ENCODE measurements around the gene KCNQ1OT1. TPM values are rescaled to one million over a fixed set of nuclear protein-coding genes. Genes with fewer than 3 reads are reported as not detected.

Gene KCNQ1OT1
- total and polyA plus RNA-seq, 2 of the 4 experiments (the other 2 are of a cell fraction) = 0.14 to 2.0 TPM

DNA sequence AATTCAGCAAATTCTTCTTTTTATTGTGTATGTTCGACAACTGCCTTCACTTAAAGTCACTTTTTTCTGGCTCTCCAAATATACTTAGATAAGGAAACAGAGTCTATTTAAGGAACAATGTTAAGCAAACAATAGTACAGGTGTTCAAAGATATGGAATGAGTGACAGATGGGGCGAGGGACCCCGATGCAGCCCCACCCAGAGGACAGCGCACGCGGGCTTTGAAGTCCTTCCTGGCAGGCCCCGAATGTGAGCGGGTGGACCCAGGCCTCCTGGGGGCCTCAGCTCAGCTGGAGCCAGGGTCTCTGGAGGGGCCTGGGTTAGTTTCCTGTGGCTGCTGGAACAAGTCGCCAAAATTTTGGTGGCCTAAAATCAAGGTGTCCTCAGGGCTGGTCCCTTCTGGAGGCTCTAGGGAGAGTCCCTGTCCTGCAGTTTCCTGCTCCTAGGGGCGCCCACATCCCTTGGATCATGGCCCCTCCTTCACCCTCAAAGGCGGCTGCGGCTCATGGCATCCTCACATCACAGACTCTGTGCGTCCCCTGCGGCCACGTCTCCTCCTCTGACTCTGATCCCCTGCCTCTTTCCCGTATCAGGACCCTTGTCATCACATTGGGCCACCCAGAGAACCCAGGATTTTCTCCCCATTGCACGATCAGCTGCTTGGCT, 40.6 kb upstream of the KCNQ1OT1 start:
- Histone ChIP-seq H3K14ac (replicated peaks; ENCODE audit: low read depth, low read length) (no peak overlapping the region), H3K9ac (ENCODE audit: low read depth, low read length) (no peak overlapping the region), H2AK9ac (replicated peaks; ENCODE audit: low read depth, low read length, poor library complexity) (no peak overlapping the region), H3K9me3 (ENCODE audit: control insufficient read depth, insufficient read depth, low read length) (no peaks in the 10 kb centered on the region), H2BK15ac (ENCODE audit: low read depth, low read length) (no peak overlapping the region), H4K8ac (ENCODE audit: low read depth in 2 of 2, low read length in 2 of 2) (no peak overlapping the region), H4K91ac (ENCODE audit: insufficient read depth, low read depth, low read length) (no peak overlapping the region), H3K4me2 (ENCODE audit: low read depth, low read length) (no peak overlapping the region), H2BK20ac (ENCODE audit: low read depth, low read length) (no peak overlapping the region), H3K9me1 (ENCODE audit: insufficient read depth, low read length) (no peaks in the 10 kb centered on the region), H3K4ac (ENCODE audit: low read depth, low read length) (no peak overlapping the region), H2BK5ac (ENCODE audit: low read depth, low read length, poor library complexity, severe bottlenecking) (no peak overlapping the region), H3K4me1 (ENCODE audit: control insufficient read depth, insufficient read depth, low read length) (peaks cover 19% of the 10 kb centered on the region), H3K56ac (ENCODE audit: extremely low read depth, insufficient read depth, low read length) (no peak overlapping the region), H2AK5ac (ENCODE audit: low read depth, low read length) (no peak overlapping the region), H3K4me3 (ENCODE audit: insufficient read depth, low read depth, low read length) (no peak overlapping the region), H4K20me1 (ENCODE audit: insufficient read depth, low read length) (no peaks in the 10 kb centered on the region), H3K23ac (ENCODE audit: low read depth, low read length) (no peak overlapping the region), H3K36me3 (ENCODE audit: control insufficient read depth, insufficient read depth, low read length) (no peaks in the 10 kb centered on the region), H2AFZ (replicated peaks; ENCODE audit: low read length, poor library complexity) (no peak overlapping the region), H3K27me3 (ENCODE audit: control insufficient read depth, insufficient read depth, low read length) (no peaks in the 10 kb centered on the region; the same call in 1 of the 2 replicates), H3K27ac (ENCODE audit: insufficient read depth, low read length) (no peak overlapping the region), H4K5ac (ENCODE audit: low read depth, low read length) (no peak overlapping the region; the same call in 1 of the 2 replicates), H2BK120ac (ENCODE audit: low read depth, low read length) (no peak overlapping the region), H3K79me1 (ENCODE audit: low read depth in 1 of 2, low read length in 2 of 2) (no peaks in the 10 kb centered on the region), H3K18ac (ENCODE audit: low read depth, low read length) (no peak overlapping the region; the same call in 1 of the 2 replicates)
- intact Hi-C loops (cut with micrococcal nuclease) (loop anchor here (5.0 kb wide), 1 partner anchor 87 kb away; no protein-coding TSS in a partner anchor), dilution Hi-C loops (cut with HindIII; ENCODE audit: low sequenced_read_pairs, unreplicated experiment) (no loop called here), in situ Hi-C loops (cut with MboI; ENCODE audit: low sequenced_read_pairs) (no loop called here)
- ChIA-PET CTCF (no interaction called here), POLR2A (ENCODE audit: unreplicated experiment) (no interaction called here)
- no peak for ATAC-seq (ENCODE audit: low read depth)
- BruUV-seq (replicated peaks) = no TSS peak
- DNase-seq = no peak
- WGBS, 2 experiments (ENCODE audit: extremely low coverage in 2 of 2, insufficient read length in 1 of 2) = 86% methylated on average over 4 of the region's 17 CpGs; no CpG with 5 or more reads in 1 of the 2 experiments
- TF ChIP-seq CHD1 (IDR thresholded peaks at IDR 0.05; ENCODE audit: low read depth, low read length) (no peak), MAFK (IDR thresholded peaks at IDR 0.05; ENCODE audit: low read depth, low read length) (no peak), RFX5 (IDR thresholded peaks at IDR 0.05; ENCODE audit: low read depth, low read length) (no peak), MXI1 (IDR thresholded peaks at IDR 0.05; ENCODE audit: borderline replicate concordance, low read depth, low read length) (no peak), MAZ (IDR thresholded peaks at IDR 0.05; ENCODE audit: borderline replicate concordance, low read depth, low read length) (no peak), RCOR1 (IDR thresholded peaks at IDR 0.05; ENCODE audit: insufficient replicate concordance, low read length) (no peak)
- TF ChIP-seq, protein P1, sequence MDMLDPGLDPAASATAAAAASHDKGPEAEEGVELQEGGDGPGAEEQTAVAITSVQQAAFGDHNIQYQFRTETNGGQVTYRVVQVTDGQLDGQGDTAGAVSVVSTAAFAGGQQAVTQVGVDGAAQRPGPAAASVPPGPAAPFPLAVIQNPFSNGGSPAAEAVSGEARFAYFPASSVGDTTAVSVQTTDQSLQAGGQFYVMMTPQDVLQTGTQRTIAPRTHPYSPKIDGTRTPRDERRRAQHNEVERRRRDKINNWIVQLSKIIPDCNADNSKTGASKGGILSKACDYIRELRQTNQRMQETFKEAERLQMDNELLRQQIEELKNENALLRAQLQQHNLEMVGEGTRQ (IDR thresholded peaks at IDR 0.05; ENCODE audit: low read depth, low read length) = no peak
